ENCODE results near the gene PSG1. TPM values are rescaled to one million over a fixed set of nuclear protein-coding genes. Genes with fewer than 3 reads are reported as not detected.
"Not testable (repeated sequence)": the region's sequence is repeated elsewhere in the genome, so short reads cannot be mapped to it uniquely, and the experiment has no call there.

The PSG1 gene
- not detected in 2 replicates for total RNA-seq
- long read RNA-seq: 0 reads

DNA sequence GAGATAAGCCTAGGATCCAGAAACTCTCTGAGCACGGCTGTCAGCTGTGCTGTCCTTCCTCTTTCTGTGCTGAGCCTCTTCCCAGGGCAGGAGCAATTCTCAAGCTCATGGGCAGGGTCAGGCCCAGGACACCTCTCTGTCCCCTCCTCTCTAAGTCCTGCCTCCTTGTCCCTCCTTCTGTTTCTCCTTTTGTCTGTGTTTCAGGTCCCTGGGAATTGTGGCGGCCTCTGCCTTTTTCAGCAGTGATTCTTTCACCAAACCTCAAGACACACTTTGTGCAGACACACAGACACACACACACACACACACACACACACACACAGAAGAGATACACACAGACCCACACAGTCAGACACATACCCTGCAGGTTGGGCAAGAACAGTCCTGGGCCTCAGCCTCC is at the start of gene PSG1:
PSG1 (minus strand) TSS at position 101 of the 400 bp plus-strand sequence. CDS start 132 bp downstream, outside the sequence.
- Mint-ChIP-seq H3K36me3 (ENCODE audit: unreplicated experiment) (no peaks in the 10 kb centered on the region), H3K4me1 (ENCODE audit: unreplicated experiment) (no peaks in the 10 kb centered on the region), H3K4me3 (ENCODE audit: unreplicated experiment) (no peak within 1 kb of the TSS), H3K27ac (ENCODE audit: unreplicated experiment) (no peak within 1 kb of the TSS), H3K9me3 (ENCODE audit: unreplicated experiment) (peaks cover 29% of the 10 kb centered on the region), H3K27me3 (ENCODE audit: unreplicated experiment) (no peaks in the 10 kb centered on the region)
- TF ChIP-seq, protein P1, sequence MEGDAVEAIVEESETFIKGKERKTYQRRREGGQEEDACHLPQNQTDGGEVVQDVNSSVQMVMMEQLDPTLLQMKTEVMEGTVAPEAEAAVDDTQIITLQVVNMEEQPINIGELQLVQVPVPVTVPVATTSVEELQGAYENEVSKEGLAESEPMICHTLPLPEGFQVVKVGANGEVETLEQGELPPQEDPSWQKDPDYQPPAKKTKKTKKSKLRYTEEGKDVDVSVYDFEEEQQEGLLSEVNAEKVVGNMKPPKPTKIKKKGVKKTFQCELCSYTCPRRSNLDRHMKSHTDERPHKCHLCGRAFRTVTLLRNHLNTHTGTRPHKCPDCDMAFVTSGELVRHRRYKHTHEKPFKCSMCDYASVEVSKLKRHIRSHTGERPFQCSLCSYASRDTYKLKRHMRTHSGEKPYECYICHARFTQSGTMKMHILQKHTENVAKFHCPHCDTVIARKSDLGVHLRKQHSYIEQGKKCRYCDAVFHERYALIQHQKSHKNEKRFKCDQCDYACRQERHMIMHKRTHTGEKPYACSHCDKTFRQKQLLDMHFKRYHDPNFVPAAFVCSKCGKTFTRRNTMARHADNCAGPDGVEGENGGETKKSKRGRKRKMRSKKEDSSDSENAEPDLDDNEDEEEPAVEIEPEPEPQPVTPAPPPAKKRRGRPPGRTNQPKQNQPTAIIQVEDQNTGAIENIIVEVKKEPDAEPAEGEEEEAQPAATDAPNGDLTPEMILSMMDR (IDR thresholded peaks at IDR 0.05): no peak
- DNase-seq (ENCODE audit: extremely low spot score, unreplicated experiment): no peak

DNA sequence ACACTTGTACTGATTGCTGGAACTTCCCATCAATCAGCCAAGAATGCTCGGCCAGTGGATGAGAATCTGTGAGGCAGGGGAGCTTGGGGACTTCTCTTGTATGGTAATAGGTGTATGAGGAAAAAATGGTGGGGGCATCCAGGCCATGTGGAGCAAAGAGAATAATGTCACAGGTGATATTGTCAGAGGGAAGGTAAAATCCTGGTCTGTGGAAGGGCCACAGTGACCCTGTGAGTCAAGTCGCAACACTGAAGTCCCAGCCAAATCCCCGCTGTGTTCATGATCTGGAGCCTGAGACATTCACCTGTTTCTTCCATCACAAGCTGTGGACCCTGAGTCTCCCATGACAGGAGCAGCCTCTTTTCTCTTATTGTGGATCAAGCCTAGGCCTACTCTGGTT is 49.4 kb upstream of the PSG1 start:
- Mint-ChIP-seq H3K36me3 (ENCODE audit: unreplicated experiment) (no peaks in the 10 kb centered on the region), H3K27me3 (ENCODE audit: unreplicated experiment) (no peaks in the 10 kb centered on the region), H3K9me3 (ENCODE audit: unreplicated experiment) (peaks cover 27% of the 10 kb centered on the region), H3K27ac (ENCODE audit: unreplicated experiment) (no peak overlapping the region), H3K4me3 (ENCODE audit: unreplicated experiment) (no peak overlapping the region), H3K4me1 (ENCODE audit: unreplicated experiment) (no peaks in the 10 kb centered on the region)
- TF ChIP-seq, protein P1 (IDR thresholded peaks at IDR 0.05): no peak
- no peak for DNase-seq (ENCODE audit: extremely low spot score, unreplicated experiment)

DNA sequence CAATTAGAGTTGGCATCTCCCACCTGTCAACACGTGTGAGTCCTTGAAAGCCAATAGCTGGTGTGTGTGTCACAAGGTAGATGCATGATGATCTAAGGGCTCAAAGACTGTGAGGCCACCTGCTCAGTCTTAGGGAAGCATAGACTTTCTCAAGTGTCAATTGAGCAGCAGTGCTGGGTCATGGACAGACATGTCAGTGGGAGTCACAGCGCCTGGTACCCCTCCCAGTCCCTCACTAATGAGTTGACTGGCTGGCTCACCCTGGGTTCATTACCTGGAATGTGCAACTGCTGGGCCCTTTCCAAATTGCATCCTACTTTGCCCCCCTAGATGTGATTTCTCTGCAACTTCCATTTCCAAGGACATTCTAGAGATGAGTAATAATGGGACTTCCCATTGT is 47.3 kb upstream of the PSG1 start:
- Mint-ChIP-seq H3K27ac (ENCODE audit: unreplicated experiment) (no peak overlapping the region), H3K4me3 (ENCODE audit: unreplicated experiment) (no peak overlapping the region), H3K27me3 (ENCODE audit: unreplicated experiment) (no peaks in the 10 kb centered on the region), H3K4me1 (ENCODE audit: unreplicated experiment) (no peaks in the 10 kb centered on the region), H3K9me3 (ENCODE audit: unreplicated experiment) (peaks cover 18% of the 10 kb centered on the region), H3K36me3 (ENCODE audit: unreplicated experiment) (no peaks in the 10 kb centered on the region)
- DNase-seq (ENCODE audit: extremely low spot score, unreplicated experiment): peak; percentile 53
- TF ChIP-seq, protein P1 (IDR thresholded peaks at IDR 0.05): no peak

- not testable (repeated sequence) for H3K4me3 Mint-ChIP-seq (ENCODE audit: unreplicated experiment); H3K27ac Mint-ChIP-seq (ENCODE audit: unreplicated experiment); H3K4me1 Mint-ChIP-seq (ENCODE audit: unreplicated experiment); H3K27me3 Mint-ChIP-seq (ENCODE audit: unreplicated experiment); H3K36me3 Mint-ChIP-seq (ENCODE audit: unreplicated experiment)
- DNase-seq (ENCODE audit: extremely low spot score, unreplicated experiment): peak; percentile 77
- H3K9me3 Mint-ChIP-seq (ENCODE audit: unreplicated experiment): peaks cover 14% of the 10 kb centered on the region
- TF ChIP-seq, protein P1 (IDR thresholded peaks at IDR 0.05): peak; percentile 33
Measured at GRCh38 chr19:42923106-42923505, 43.6 kb upstream of the PSG1 start.

DNA sequence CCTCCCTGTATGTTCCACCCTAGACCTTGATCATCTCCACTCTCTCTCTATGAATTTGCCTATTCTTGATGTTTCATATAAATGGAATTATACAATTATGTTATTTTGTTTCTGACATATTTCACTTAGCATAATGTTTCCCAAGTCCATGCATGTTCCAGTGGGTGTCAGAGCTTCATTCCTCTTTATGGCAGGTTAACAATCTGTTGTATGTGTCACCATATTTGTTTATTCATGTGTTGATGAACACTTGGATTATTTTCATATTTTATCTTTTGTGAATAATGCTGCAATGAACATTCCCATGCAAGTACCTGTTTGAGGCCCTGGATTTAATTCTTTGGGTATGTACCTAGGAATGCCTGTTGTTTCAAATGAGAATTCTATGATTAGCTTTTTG is 41.5 kb upstream of the PSG1 start:
- DNase-seq (ENCODE audit: extremely low spot score, unreplicated experiment): not testable (repeated sequence)

GRCh38 chr19:42919757-42920079 is 40.2 kb upstream of the PSG1 start:
- peak; percentile 60 for DNase-seq (ENCODE audit: extremely low spot score, unreplicated experiment)
- Mint-ChIP-seq H3K36me3 (ENCODE audit: unreplicated experiment) (no peaks in the 10 kb centered on the region), H3K9me3 (ENCODE audit: unreplicated experiment) (peaks cover 12% of the 10 kb centered on the region), H3K27me3 (ENCODE audit: unreplicated experiment) (no peaks in the 10 kb centered on the region), H3K27ac (ENCODE audit: unreplicated experiment) (no peak overlapping the region), H3K4me3 (ENCODE audit: unreplicated experiment) (no peak overlapping the region), H3K4me1 (ENCODE audit: unreplicated experiment) (no peaks in the 10 kb centered on the region)
- TF ChIP-seq, protein P1 (IDR thresholded peaks at IDR 0.05): no peak

More for the DNA sequence above, 41.5 kb upstream of the PSG1 start:
- H3K27me3 Mint-ChIP-seq (ENCODE audit: unreplicated experiment); H3K4me1 Mint-ChIP-seq (ENCODE audit: unreplicated experiment); H3K36me3 Mint-ChIP-seq (ENCODE audit: unreplicated experiment); H3K27ac Mint-ChIP-seq (ENCODE audit: unreplicated experiment); H3K4me3 Mint-ChIP-seq (ENCODE audit: unreplicated experiment): not testable (repeated sequence)
- H3K9me3 Mint-ChIP-seq (ENCODE audit: unreplicated experiment): peaks cover 12% of the 10 kb centered on the region

- H3K36me3 Mint-ChIP-seq (ENCODE audit: unreplicated experiment); H3K4me1 Mint-ChIP-seq (ENCODE audit: unreplicated experiment); H3K4me3 Mint-ChIP-seq (ENCODE audit: unreplicated experiment); H3K27me3 Mint-ChIP-seq (ENCODE audit: unreplicated experiment); H3K27ac Mint-ChIP-seq (ENCODE audit: unreplicated experiment): not testable (repeated sequence)
- peaks cover 12% of the 10 kb centered on the region for H3K9me3 Mint-ChIP-seq (ENCODE audit: unreplicated experiment)
- peak; percentile 79 for DNase-seq (ENCODE audit: extremely low spot score, unreplicated experiment)
Measured at GRCh38 chr19:42919070-42919756, 39.7 kb upstream of the PSG1 start.
